Measurements from ENCODE around the gene CT45A8.
"Not testable (repeated sequence)": the region's sequence is repeated elsewhere in the genome, so short reads cannot be mapped to it uniquely, and the experiment has no call there.

CT45A8 gene, protein sequence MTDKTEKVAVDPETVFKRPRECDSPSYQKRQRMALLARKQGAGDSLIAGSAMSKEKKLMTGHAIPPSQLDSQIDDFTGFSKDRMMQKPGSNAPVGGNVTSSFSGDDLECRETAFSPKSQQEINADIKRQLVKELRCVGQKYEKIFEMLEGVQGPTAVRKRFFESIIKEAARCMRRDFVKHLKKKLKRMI

DNA sequence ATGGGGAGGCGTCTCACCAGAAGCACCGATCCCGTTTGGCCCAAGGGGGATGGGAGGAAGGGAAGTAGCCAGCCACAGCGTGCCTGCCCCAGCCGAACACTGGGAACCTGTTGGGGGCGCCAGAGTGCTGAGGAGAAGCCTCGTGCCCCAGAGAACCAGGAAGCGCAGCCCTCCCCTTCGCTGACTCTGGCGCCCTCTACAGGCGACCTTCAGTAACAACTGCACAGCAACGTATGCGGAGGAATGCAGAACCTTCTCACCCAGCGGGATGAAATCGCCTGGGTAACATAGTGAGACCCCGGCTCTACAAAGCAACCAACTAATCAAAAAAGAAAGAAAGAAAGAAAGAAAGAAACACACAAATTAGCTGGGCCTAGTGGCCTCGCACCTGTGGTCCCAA is at the start of gene CT45A8:
CT45A8 (minus strand) TSS at position 101 of the 400 bp plus-strand sequence. CDS start 3,755 bp downstream, outside the sequence.
- not testable (repeated sequence) for FAIRE-seq; DNase-seq (ENCODE audit: insufficient read length, low spot score)

- FAIRE-seq = no peak
- DNase-seq (ENCODE audit: insufficient read length, low spot score) = no peak
These were observed 39.0 kb upstream of the CT45A8 start, which contains the start of the genes CT45A10 and SAGE1 for GRCh38 chrX:135893294-135893817. CT45A10 (minus strand) TSS chrX:135893444; CDS start chrX:135885344, 8,100 bp downstream. SAGE1 (plus strand) TSS chrX:135893716; CDS start chrX:135896243, 2,527 bp downstream.

GRCh38 chrX:135892781-135893180 is 38.4 kb upstream of the CT45A8 start:
- DNase-seq (ENCODE audit: insufficient read length, low spot score) (no peak), FAIRE-seq (no peak)

- FAIRE-seq (no peak), DNase-seq (ENCODE audit: insufficient read length, low spot score) (no peak)
These were observed 35.8 kb upstream of the CT45A8 start for GRCh38 chrX:135890087-135890585.

GRCh38 chrX:135888976-135889375 is 34.6 kb upstream of the CT45A8 start:
- DNase-seq (ENCODE audit: insufficient read length, low spot score) = not testable (repeated sequence)
- peak; percentile 73 for FAIRE-seq

- DNase-seq (ENCODE audit: insufficient read length, low spot score); FAIRE-seq: not testable (repeated sequence)
These were observed 33.9 kb upstream of the CT45A8 start for GRCh38 chrX:135888230-135888629.

- DNase-seq (ENCODE audit: insufficient read length, low spot score); FAIRE-seq: not testable (repeated sequence)
These were observed 28.4 kb upstream of the CT45A8 start for GRCh38 chrX:135882741-135883140.

DNA sequence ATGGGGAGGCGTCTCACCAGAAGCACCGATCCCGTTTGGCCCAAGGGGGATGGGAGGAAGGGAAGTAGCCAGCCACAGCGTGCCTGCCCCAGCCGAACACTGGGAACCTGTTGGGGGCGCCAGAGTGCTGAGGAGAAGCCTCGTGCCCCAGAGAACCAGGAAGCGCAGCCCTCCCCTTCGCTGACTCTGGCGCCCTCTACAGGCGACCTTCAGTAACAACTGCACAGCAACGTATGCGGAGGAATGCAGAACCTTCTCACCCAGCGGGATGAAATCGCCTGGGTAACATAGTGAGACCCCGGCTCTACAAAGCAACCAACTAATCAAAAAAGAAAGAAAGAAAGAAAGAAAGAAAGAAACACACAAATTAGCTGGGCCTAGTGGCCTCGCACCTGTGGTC is 17.4 kb upstream of the CT45A8 start, which contains the start of gene CT45A9:
CT45A9 (minus strand) TSS at position 101 of the 400 bp plus-strand sequence. CDS start 3,751 bp downstream, outside the sequence.
- FAIRE-seq; DNase-seq (ENCODE audit: insufficient read length, low spot score): not testable (repeated sequence)

DNA sequence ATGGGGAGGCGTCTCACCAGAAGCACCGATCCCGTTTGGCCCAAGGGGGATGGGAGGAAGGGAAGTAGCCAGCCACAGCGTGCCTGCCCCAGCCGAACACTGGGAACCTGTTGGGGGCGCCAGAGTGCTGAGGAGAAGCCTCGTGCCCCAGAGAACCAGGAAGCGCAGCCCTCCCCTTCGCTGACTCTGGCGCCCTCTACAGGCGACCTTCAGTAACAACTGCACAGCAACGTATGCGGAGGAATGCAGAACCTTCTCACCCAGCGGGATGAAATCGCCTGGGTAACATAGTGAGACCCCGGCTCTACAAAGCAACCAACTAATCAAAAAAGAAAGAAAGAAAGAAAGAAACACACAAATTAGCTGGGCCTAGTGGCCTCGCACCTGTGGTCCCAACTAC is 17.2 kb downstream of the CT45A8 start, which contains the start of gene CT45A7:
CT45A7 (minus strand) TSS at position 101 of the 400 bp plus-strand sequence. CDS start 3,747 bp downstream, outside the sequence.
- not testable (repeated sequence) for DNase-seq (ENCODE audit: insufficient read length, low spot score); FAIRE-seq

GRCh38 chrX:135819912-135820311 is 34.4 kb downstream of the CT45A8 start, which contains the start of gene CT45A2:
CT45A2 (minus strand) TSS chrX:135820012; CDS start chrX:135816265, 3,747 bp downstream.
- FAIRE-seq; DNase-seq (ENCODE audit: insufficient read length, low spot score): not testable (repeated sequence)

DNA sequence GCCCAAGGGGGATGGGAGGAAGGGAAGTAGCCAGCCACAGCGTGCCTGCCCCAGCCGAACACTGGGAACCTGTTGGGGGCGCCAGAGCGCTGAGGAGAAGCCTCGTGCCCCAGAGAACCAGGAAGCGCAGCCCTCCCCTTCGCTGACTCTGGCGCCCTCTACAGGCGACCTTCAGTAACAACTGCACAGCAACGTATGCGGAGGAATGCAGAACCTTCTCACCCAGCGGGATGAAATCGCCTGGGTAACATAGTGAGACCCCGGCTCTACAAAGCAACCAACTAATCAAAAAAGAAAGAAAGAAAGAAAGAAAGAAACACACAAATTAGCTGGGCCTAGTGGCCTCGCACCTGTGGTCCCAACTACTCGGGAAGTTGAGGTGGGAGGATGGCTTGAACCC is 51.7 kb downstream of the CT45A8 start, which contains the start of gene CT45A6:
CT45A6 (minus strand) TSS at position 101 of the 400 bp plus-strand sequence. CDS start 3,794 bp downstream, outside the sequence.
- DNase-seq (ENCODE audit: insufficient read length, low spot score); FAIRE-seq: not testable (repeated sequence)

All from GM19239 (cell line).